ENCODE data around the gene LRG1.

DNA sequence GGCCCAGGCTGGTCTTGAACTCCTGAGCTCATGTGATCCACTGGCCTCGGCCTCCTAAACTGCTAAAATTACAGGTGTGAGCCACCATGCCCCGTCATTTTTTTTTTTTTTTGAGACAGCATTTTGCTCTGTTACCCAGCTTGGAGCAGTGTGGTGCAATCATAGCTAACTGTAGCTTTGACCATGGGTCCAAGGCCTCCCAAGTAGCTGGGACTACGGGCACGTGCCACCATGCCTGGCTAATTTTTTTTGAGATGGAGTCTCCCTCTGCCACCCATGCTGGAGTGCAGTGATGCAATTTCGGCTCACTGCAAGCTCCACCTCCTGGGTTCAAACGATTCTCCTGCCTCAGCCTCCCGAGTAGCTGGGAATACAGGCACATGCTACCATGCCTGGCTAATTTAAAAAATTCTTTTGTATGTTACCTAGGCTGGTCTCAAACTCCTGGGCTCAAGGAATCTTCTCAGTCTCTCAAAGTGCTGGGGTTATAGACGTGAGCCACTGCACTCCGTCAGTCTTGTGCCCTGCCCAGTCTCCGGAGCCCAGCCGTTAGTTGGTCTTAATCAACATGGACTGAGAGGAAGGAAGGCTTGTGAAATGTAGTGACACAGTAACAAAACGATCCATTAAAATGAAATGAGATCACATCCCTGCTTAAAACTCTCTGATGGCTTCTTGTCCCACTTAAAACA is 1.4 kb upstream of the LRG1 start:
- TF ChIP-seq, protein P1, sequence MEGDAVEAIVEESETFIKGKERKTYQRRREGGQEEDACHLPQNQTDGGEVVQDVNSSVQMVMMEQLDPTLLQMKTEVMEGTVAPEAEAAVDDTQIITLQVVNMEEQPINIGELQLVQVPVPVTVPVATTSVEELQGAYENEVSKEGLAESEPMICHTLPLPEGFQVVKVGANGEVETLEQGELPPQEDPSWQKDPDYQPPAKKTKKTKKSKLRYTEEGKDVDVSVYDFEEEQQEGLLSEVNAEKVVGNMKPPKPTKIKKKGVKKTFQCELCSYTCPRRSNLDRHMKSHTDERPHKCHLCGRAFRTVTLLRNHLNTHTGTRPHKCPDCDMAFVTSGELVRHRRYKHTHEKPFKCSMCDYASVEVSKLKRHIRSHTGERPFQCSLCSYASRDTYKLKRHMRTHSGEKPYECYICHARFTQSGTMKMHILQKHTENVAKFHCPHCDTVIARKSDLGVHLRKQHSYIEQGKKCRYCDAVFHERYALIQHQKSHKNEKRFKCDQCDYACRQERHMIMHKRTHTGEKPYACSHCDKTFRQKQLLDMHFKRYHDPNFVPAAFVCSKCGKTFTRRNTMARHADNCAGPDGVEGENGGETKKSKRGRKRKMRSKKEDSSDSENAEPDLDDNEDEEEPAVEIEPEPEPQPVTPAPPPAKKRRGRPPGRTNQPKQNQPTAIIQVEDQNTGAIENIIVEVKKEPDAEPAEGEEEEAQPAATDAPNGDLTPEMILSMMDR (conservative IDR thresholded peaks at IDR 0.05; ENCODE audit: low read depth, low read length): no peak
- TF ChIP-seq EZH2phosphoT487 (IDR thresholded peaks at IDR 0.05; ENCODE audit: borderline replicate concordance, low read length): no peak
- TF ChIP-seq EZH2 (IDR thresholded peaks at IDR 0.05; ENCODE audit: low read length, unreplicated experiment): no peak
